COR-L47 (cell line): Measurements from ENCODE around the gene LYPD8.
"Not testable (repeated sequence)": the region's sequence is repeated elsewhere in the genome, so short reads cannot be mapped to it uniquely, and the experiment has no call there.

Experiments used
- DNase-seq: peaks from one replicate; lab custom pipeline; 2025; lab: John Stamatoyannopoulos, UW

Gene LYPD8

GRCh38 chr1:248755517-248755916 lies at the start of gene LYPD8:
Gene LYPD8, minus strand, starts transcription at chr1:248755759. Its CDS starts 4,678 bp downstream, at chr1:248751081.
- no peak for DNase-seq

GRCh38 chr1:248804771-248805681 lies 49.5 kb upstream of the LYPD8 start:
- DNase-seq = no peak

- DNase-seq = not testable (repeated sequence)
Measured at GRCh38 chr1:248803501-248803900, 47.9 kb upstream of the LYPD8 start.

GRCh38 chr1:248802454-248802853 lies 46.9 kb upstream of the LYPD8 start:
- no peak for DNase-seq

- DNase-seq = no peak
Measured at GRCh38 chr1:248800459-248800858, 44.9 kb upstream of the LYPD8 start.

GRCh38 chr1:248798791-248799190 lies 43.2 kb upstream of the LYPD8 start:
- no peak for DNase-seq

GRCh38 chr1:248794663-248795062 lies 39.1 kb upstream of the LYPD8 start:
- not testable (repeated sequence) for DNase-seq

GRCh38 chr1:248793592-248793991 lies 38.0 kb upstream of the LYPD8 start:
- peak; percentile 33 for DNase-seq

- no peak for DNase-seq
Measured at GRCh38 chr1:248792342-248792741, 36.8 kb upstream of the LYPD8 start.

- DNase-seq = no peak
Measured at GRCh38 chr1:248791010-248791409, 35.5 kb upstream of the LYPD8 start.

GRCh38 chr1:248790456-248790855 lies 34.9 kb upstream of the LYPD8 start:
- no peak for DNase-seq

GRCh38 chr1:248789337-248789736 lies 33.8 kb upstream of the LYPD8 start:
- DNase-seq = not testable (repeated sequence)

- DNase-seq = no peak
Measured at GRCh38 chr1:248788327-248788726, 32.8 kb upstream of the LYPD8 start.

- DNase-seq = no peak
Measured at GRCh38 chr1:248787430-248787829, 31.9 kb upstream of the LYPD8 start.

- DNase-seq = no peak
Measured at GRCh38 chr1:248786156-248786555, 30.6 kb upstream of the LYPD8 start.

GRCh38 chr1:248783367-248783766 lies 27.8 kb upstream of the LYPD8 start:
- DNase-seq = no peak

GRCh38 chr1:248782416-248783141 lies 27.0 kb upstream of the LYPD8 start:
- no peak for DNase-seq

- DNase-seq = no peak
Measured at GRCh38 chr1:248779350-248779749, 23.8 kb upstream of the LYPD8 start.

- DNase-seq = no peak
Measured at GRCh38 chr1:248778906-248779305, 23.3 kb upstream of the LYPD8 start.

- DNase-seq = no peak
Measured at GRCh38 chr1:248776991-248777390, 21.4 kb upstream of the LYPD8 start.

- DNase-seq = no peak
Measured at GRCh38 chr1:248775441-248775840, 19.9 kb upstream of the LYPD8 start.

GRCh38 chr1:248759644-248760043 lies 4.1 kb upstream of the LYPD8 start:
- DNase-seq = no peak

GRCh38 chr1:248758352-248758751 lies 2.8 kb upstream of the LYPD8 start:
- DNase-seq = no peak
